NCI-H345 treated with DMSO at 0.1 percent for 48 hours (cell line): ENCODE data around the gene COL20A1.

Source experiments
- DNase-seq: peaks from one replicate; lab custom pipeline; 2025; ENCODE audit not compliant: unreplicated experiment; lab: John Stamatoyannopoulos, UW

The COL20A1 gene

GRCh38 chr20:63277466-63278272 lies 15.3 kb upstream of the COL20A1 start:
- DNase-seq = no peak

- no peak for DNase-seq
These were observed 14.3 kb upstream of the COL20A1 start for GRCh38 chr20:63278661-63279060.

GRCh38 chr20:63279931-63280330 lies 13.1 kb upstream of the COL20A1 start:
- no peak for DNase-seq

DNA sequence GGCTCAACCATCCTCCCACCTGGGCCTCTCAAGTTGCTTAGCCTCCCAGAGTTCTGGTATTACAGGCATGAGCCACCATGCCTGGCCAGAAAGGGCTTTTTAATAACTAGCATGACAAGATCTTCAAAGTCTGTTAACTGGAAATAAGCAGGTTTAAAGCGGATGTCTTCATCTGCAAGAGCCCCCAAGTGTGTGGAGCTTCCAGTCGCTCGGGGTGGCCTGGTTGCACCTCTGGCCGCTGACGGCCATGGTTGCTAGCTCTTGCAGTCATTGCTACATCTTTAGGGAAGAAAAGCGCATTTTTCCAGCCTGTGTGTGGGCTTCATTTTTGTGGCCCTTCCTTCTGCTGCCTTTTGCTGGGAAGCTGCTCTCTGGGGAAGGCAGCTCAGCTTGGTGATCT lies 12.6 kb upstream of the COL20A1 start:
- DNase-seq = no peak

- no peak for DNase-seq
These were observed 11.9 kb upstream of the COL20A1 start for GRCh38 chr20:63280929-63281545.

DNA sequence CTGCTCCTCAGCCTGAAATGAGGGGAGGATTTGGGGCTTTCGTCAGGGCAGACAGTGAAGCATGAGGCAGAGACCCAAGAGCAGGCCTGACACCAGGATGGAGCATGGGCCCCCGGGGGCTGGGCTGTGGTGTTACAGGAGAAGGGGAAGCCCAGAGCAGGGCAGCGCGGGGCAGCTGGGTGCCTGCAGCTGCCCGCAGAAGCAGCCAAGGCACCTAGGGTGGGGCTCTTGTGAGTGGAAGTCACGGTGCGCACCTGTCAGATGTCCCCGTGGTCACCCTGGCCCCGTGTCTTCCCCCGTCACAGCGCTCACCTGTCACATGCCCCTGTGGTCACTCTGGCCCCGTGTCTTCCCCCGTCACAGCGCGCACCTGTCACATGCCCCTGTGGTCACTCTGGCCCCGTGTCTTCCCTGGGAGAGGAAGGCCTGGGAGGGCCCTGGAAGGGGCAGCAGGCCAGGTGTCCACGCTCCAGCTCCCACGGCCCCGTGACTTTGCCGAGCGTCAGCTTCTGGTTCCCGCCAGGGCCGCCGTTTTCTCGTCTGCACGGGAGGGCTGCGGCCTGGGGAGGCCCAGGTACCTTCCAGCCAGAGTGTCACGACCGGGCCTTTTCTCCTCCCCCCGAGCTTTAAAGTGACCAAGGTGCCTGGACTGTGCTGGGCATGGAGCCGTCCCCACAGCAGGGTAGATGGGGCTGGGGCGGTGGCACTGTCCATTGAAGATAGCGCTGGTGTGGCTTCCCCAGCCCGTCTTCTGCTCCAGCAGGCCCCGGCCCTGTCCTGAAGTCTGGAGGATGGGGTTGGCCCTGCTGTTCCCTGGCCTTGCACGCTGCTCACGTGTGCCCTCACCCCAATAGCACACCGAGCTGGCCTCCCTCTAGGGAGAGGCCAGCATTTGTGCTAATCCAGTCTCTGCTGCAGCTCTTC lies 11.0 kb upstream of the COL20A1 start:
- DNase-seq = no peak

DNA sequence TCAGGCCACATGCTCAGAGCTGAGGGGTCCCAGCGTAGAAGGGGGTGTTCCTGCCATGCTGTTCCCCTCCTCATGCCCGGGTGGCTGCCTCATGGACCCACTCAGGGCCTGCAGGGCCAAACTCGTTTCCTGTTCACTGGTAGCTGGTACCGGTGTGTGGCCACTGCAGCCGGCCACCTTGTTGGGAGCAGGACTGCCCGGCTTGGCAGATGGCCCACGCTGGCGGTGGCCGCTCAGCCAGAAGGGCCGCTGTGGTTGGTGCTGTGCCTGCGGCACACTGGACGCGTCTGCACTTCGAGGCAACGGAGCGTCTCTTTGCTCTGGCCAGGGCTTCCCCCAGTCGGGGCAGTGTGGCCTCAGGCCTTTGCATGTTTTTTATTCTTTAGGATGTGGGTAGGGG lies 10.0 kb upstream of the COL20A1 start:
- DNase-seq = no peak

- DNase-seq = no peak
These were observed 9.4 kb upstream of the COL20A1 start for GRCh38 chr20:63283397-63284082.

GRCh38 chr20:63284083-63284440 lies 8.9 kb upstream of the COL20A1 start:
- DNase-seq = no peak

DNA sequence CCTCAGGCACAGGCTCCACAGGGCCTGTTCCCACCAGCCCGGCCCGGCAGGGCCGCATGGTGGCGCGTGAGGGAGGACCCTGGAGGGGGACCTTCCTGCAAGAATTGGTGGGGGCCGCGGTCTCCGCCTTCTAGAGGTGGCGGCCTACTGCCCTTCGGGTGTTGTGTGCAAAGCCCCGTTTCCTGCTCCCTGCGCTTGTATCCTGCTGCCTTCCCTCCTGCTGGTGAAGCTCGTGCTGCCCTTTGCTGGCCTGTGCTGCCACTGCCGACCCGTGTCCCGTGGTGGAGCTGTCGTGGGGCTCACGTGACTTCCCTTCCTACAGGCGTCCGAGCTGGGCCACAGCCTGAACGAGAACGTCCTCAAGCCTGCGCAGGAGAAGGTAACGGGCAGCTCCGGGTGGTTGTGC lies 8.4 kb upstream of the COL20A1 start:
- no peak for DNase-seq

GRCh38 chr20:63284981-63285524 lies 7.9 kb upstream of the COL20A1 start:
- DNase-seq = no peak

- no peak for DNase-seq
These were observed 7.1 kb upstream of the COL20A1 start for GRCh38 chr20:63285636-63286615.

DNA sequence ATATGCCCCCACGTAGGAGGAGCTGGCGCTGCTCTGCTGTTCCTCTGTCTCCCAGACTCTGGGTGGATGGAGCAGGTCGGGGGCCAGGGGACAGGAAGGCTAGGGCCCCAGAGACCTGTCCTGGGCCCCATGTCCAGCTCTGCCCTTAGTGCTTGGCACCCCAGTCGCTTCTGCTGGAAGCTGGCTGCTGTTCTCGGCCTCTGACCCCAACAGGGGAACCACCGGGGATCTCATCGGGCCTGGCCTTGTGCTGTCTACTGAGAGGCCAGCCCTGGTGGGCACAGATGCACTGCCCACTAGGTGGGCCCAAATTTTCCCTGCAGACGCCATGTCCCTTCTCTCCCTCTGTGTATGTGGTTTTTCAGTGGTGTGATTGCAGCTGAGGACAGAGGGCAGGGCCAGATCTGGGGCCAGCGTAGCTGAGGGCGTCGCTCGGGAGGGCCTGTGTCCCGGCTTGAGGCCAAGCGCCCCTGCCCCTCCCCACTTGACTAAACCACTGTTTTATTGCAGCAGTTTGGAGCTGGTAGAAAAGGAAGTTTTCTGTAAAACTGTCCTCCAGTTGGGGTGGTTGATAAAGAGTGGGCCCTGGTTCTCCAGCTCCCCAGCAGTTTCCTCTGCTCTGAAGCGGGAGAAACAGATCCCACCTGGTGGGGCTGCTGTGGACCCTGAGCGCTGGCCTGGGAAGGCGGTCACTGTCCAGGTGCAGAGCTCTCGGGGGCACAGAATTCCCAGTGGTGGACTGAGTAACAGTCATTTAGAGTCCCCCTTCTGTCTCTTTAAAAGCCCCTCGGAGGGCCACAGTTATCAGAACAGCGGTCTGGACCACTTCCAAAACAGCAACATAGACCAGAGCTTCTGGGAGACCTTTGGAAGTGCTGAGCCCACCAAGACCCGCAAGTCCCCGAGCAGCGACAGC lies 5.9 kb upstream of the COL20A1 start:
- DNase-seq = no peak

DNA sequence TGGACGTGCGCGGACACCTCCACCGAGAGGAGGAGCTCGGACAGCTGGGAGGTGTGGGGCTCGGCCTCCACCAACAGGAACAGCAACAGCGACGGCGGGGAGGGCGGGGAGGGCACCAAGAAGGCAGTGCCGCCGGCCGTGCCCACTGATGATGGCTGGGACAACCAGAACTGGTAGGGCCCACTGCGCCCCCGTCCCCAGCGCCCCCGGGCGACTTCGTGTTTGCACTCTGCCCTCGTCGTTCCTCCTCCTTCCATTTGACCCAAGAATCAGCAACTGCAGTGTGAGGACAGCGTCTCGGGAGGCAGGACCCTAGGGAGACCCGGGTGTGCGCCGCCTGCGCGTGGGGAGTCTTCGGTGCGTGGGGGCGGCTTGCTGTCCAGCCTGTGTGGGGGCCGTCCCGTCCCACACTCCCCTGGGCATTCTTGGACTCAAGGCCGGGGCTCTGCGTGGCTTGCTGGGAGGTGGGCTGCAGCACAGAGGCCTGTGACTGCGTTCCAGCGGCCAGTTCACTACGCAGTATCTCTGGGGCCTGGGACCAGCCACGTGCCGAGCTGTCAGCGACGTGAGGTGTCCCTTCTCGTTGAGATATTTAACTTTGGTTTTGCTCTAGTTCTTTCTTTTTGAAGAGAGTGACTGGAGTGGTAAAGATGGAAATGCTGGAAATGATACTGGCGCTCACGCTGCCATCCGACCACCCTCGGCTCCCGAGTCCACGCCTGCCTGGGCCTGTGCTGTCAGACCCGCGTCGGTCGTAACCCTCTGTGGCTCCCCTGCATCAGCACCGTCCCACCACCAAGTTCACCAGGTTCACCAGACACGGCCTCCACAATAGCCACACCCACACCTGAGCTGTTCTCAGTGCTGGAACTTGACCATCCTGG lies 5.0 kb upstream of the COL20A1 start:
- DNase-seq = no peak

GRCh38 chr20:63288581-63289251 lies 4.3 kb upstream of the COL20A1 start:
- no peak for DNase-seq

DNA sequence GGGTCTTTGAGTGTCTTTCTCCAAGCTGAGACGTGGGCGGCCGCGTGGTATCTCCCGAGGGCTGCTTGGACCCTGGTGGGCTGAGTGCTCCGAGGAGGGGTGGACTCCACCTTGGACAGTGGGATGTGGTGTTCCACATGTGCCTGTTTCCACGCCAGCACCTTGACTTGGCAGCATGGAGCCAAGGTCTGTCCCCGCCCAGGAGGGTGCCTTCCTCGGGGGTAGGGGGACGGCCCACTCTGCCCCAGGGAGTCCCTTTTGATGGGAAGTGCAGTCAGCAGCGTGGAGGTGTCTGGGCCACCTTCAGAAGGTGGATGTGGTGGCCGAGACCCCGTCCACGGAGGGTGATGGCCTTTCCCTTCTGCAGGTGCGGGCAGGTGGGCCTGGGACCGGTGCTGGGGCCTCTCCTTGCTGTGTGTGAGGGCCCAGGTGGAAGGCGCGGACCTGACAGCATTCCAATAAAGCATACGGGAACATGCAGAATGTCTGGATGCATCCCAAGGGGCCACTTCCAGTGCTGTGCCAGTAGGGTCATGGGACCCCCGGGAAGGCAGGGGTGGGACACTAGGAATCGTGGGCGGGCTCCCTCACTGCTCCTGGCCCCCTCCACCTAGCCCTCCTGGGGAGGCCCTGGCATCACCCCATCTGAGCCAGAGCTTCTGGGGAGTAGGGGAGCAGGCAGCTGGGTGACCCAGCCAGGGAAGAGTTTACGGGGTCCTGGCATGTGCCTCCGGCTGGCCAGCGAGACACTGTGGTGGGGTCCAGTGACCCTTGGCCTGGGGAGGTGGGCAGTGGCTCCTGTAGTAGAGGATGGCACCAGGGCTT lies 3.5 kb upstream of the COL20A1 start:
- DNase-seq = no peak
